Dermis microvascular lymphatic vessel endothelial cell (primary cell): ENCODE measurements around the gene DNMBP. TPM values are rescaled to one million over a fixed set of nuclear protein-coding genes. Genes with fewer than 3 reads are reported as not detected.
"Not testable (repeated sequence)": the region's sequence is repeated elsewhere in the genome, so short reads cannot be mapped to it uniquely, and the experiment has no call there.

Experiments used
- DNase-seq, 2 donors: peaks; one replicate each; pipeline versions ENCODE4 v3.0.0 to v3.0.0-alpha.2; 2010; ENCODE audit warnings: low read depth in 2 of 2
- total RNA-seq: library from RNA; depleted of rRNA; stranded (reverse); fragments of >200 nt; gene quantifications from 2 replicates; pipeline ENCODE4 v1.2.1, GENCODE V29; 2014

Gene DNMBP
- total RNA-seq, 1 donor from 2014 or later = 21.3 TPM

GRCh38 chr10:99917963-99918825, 91.6 kb downstream of the DNMBP start:
- DNase-seq = peak; percentile 43 to 89

DNA sequence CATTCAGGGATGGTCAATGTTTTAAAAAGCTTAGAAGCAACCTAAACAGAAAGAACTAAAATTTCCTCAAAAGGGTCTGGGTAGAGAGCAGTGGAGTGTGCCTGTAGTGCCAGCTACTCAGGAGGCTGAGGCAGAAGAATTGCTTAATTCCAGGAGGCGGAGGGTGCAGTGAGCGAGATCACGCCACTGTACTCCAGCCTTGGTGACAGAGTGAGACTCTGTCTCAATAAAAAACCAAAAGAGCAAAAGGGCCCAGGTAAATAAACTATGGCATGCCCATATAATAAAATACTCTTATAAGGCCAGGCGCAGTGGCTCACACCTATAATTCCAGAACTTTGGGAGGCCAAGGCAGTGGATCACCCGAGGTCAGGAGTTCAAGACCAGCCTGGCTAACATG, 93.0 kb downstream of the DNMBP start:
- no peak for DNase-seq

- DNase-seq = no peak
Observed at GRCh38 chr10:99915414-99915813, 94.3 kb downstream of the DNMBP start.

- DNase-seq = no peak
Observed at GRCh38 chr10:99914236-99914635, 95.5 kb downstream of the DNMBP start.

DNA sequence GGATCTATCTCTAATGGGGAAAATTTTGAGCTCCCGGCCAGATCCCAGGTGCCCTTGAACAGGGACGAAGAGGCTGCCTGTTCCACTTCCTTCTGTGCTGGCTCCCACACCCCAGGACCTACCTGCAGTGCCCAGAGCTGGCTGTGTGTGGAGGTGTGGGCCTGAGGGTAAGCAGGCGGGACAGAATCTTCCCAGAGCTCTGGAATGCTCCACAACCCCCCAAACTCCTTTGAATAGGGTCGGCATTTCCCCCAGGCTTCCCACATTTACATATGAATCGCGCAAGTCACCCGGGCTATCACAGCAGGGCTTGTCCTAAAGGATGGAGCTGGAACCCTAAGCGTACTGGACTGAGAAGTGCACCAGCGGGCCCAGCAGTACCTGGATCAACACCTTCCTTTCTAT, 95.9 kb downstream of the DNMBP start:
- peak in 1 of 2 donors; percentile 42 for DNase-seq

DNA sequence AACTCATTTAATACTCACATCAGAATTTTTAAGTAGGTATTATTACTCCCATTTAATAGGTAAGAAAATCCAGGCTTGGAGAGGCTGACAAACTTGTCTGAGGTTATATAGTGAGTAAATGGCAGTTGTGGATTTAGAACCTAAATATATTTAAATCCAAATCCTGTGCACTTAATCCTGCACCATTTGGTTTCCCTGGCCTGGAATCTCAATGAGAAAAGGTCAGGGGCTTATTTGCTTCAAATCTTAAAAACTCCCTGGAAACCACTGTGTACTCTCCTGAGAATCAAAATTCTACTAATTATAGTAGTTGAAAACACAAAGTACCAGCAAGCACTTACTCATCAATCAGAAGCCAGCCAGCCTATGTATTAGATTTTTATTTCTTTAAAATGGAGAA, 97.7 kb downstream of the DNMBP start:
- DNase-seq = no peak

DNA sequence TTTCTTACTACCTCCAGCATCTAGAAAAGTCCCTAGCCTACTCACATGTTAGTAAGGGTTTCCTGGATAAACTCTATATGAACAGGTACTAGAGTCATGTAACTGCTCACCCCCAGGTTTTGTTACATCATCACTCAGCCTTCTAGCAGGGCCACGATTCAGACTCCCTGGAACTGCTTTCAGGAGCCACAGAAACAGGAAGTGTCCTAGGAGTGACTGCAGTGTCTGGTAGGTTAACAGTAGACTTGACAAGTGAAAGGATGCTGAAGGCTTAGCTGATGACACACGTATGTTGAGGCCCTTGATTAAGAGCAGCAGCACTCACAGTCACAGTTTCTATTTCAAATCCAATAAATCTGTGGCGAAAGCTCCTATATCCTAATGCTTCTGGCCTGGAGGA, 101.2 kb downstream of the DNMBP start:
- DNase-seq = no peak

DNA sequence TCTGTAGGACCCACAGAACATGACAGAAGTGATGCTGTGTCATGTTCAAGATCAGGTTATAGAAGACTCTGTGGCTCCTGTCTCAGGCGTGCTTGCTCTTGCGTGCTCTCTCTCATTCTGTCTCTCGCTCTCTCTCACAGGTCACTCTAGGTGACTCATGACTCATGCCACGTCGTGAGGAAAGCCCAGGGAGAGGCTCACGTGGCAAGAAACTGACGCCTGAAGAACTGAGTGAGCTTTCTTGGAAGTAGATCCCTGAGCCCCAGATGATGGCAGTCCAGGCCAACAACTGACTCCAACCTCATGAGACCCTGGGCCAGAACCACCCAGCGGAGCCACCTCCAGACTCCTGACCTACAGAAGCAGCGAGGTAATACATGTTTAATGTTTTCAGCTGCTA, 103.3 kb downstream of the DNMBP start:
- DNase-seq = peak in 1 of 2 donors; percentile 93

DNA sequence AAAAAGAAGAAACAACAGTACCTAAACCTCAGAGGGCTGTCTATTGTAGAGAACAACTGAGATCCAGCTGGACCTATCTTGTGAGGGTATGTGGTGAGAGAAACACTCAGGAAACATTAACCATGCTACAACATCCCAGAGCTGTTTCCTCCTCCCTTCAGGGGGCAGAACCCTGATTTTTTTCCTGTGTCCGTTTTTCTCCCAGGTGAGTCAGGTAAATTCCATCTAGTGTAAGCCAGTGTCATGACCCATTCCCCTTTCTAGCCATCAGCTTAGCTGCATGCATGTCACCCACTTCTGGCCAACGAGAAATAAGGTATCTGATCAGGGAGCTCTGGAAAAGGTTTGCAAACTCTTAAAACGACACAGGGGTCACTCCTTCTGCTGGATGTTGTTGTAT, 103.8 kb downstream of the DNMBP start:
- no peak for DNase-seq

DNA sequence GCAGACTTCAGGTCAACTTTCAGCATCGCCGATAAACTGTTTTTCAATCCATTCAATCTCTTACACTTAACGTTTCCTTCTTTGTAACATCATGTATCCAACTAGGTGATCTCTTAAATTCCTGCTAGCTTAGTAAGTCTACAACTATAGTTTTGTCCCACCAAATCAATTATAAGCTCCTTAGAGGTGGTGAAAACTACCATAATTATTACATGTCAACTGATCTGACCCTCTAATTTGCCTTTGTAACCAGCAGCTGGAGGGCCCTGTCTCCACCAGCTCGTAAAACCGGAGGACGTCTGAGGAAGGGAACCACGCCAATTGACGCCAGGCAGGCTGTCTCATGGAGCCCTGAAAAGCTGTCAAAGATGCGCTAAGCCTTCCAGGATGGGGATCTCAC, 113.9 kb downstream of the DNMBP start:
- no peak for DNase-seq

- not testable (repeated sequence) for DNase-seq
Observed at GRCh38 chr10:99895066-99895465, 114.7 kb downstream of the DNMBP start.

GRCh38 chr10:99894613-99895012, 115.1 kb downstream of the DNMBP start:
- no peak for DNase-seq

DNA sequence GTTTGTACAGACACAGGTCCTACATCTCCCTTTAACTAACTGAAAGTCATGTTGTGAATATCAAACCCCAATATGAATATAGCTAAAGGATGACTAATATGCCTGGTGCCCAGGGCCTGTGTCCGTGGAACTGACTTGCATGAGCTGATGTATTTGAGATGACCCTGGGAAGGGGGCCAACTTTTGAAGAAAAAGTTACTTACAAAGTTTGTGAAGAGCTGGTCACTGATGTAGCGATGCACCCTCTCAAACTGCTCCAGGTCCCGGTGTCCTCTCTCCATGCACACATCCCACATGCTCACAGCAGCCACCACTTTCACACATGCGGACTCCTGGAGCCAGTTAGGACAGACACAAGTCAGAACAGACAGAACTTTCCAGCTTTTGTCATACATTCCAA, 121.1 kb downstream of the DNMBP start:
- DNase-seq = no peak

- DNase-seq = no peak
Observed at GRCh38 chr10:99883523-99883922, 126.2 kb downstream of the DNMBP start.

- DNase-seq = no peak
Observed at GRCh38 chr10:99881371-99881770, 128.4 kb downstream of the DNMBP start.

GRCh38 chr10:99880080-99880835, 129.5 kb downstream of the DNMBP start:
- peak in 1 of 2 donors; percentile 88 for DNase-seq

DNA sequence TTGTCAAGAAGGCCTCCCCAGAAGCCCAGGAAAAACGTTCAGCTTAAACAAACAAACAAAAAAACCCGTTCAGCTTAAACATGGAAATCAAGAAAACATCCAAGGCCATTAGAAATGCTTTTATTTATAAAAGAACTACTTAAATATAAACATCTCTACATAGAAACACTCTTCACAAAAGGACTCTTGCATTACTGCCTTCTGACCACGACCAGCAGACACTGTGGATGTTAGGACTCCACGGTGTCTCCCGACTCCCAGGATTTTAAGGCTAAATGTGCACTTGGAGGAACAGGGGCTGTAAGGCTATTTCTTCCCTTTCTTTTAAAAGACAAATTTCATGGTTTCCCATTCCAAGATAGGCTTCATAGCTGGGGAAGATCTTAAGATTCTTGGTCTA, 134.3 kb downstream of the DNMBP start:
- no peak for DNase-seq

DNA sequence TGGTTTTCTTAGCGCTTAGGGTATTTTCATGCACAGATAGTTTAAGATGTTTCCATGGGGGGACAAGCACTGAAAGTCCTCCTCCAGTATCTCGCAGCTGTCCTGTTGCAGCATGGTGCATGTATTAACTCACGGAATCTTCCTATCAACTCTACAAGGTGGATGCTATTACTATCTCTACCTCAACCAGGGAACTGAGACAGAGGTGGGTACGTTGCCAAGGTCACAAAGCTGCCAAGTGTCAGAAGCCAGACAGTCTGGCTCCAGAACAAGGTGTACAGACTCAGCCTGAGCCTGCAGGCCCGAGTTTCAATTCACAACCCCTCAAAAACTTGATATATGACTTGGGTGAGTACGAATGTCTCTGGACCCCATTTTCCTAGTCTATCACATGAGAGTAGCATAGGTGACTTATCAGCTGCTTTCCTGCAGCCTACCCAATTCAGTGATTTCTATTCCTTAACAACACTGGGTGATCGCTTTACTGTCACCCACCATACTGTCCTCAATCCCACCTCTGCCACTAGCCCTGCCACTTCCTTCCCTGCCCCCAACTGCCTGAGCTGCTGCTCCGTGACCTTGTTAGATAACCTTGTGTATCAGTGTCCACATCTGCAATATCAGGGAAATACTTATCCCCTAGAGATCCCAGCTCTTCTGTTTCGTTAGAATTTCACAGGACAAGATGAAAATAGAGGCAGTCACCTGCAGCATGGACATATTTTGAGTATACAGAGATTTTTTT, 135.2 kb downstream of the DNMBP start:
- DNase-seq = no peak

- no peak for DNase-seq
Observed at GRCh38 chr10:99873846-99874245, 135.9 kb downstream of the DNMBP start.

DNA sequence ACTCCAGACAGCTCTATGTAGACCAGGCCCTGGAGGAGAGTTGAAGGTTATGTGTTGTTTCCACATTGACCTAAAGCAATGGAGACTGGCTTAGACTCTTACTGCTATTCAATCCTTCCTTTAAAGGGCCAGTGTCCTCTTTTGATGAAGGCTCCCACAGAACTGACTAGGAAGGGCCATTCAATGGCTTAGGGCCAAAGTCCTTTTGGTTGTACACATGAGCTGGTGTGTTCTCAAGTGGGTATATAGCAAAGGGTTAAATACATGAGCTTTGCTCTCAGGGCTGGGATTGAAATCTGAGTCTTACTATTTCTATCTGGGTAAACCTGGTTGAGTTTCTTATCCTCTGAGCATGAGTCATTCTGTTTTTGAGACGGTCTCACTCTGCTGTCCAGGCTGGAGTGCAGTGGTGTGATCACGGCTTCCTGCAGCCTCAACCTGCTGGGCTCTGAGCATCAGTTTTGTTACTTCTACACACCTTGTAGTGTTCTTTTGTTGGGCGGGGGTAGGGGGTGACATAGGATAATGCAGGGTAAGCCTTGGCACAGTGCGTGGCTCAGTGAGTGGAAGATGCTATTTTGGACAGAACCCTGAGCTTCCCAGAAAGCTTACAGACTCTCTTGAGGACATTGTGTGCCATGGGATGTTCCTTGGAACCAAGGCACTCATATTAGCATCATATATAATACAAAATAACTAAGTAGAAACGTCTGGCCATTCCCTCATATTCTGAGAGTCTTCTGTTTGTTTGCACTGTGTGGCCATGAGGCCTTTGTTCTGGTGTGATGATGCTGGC, 137.2 kb downstream of the DNMBP start:
- peak in 1 of 2 donors; percentile 46 for DNase-seq

GRCh38 chr10:99870123-99870730, 139.5 kb downstream of the DNMBP start:
- no peak for DNase-seq
